Activated T-helper 17 cell treated with anti-CD3 and anti-CD28 coated beads, Interleukin-2, amount 50 U/mL, for 72 hours (primary cell): ENCODE measurements around the gene SELENON. TPM values are rescaled to one million over a fixed set of nuclear protein-coding genes. Genes with fewer than 3 reads are reported as not detected.

Experiments
- ATAC-seq: fragments of 150-1000 bp; cut with Tn5 transposase; replicated peaks from 2 replicates; pipeline ENCODE4 v1.10.0; 2021; ENCODE audit warnings: mild to moderate bottlenecking, moderate library complexity
- H3K27ac Mint-ChIP-seq: one replicate; pipeline ENCODE4 v1.8.0; 2022; ENCODE audit warnings: mixed read lengths
- H3K27me3 Mint-ChIP-seq: one replicate; pipeline ENCODE4 v1.8.0; 2022; ENCODE audit warnings: mixed read lengths
- H3K36me3 Mint-ChIP-seq: one replicate; pipeline ENCODE4 v1.8.0; 2022; ENCODE audit warnings: low read depth, mild to moderate bottlenecking, mixed read lengths
- H3K4me1 Mint-ChIP-seq: one replicate; pipeline ENCODE4 v1.8.0; 2022; ENCODE audit warnings: mixed read lengths
- H3K4me3 Mint-ChIP-seq: one replicate; pipeline ENCODE4 v1.8.0; 2022; ENCODE audit warnings: mild to moderate bottlenecking, mixed read lengths
- H3K9me3 Mint-ChIP-seq: one replicate; pipeline ENCODE4 v1.8.0; 2022; ENCODE audit warnings: mixed read lengths
- total RNA-seq, 2 donors: library from RNA; stranded (reverse); gene quantifications; one replicate each; pipeline ENCODE4 v1.2.3, GENCODE V29; 2022

Gene SELENON
- total RNA-seq, 2 donors from 2014 or later: 10.2 to 13.2 TPM

- Mint-ChIP-seq H3K4me3 (no peak overlapping the region), H3K27me3 (no peaks in the 10 kb centered on the region), H3K27ac (no peak overlapping the region), H3K9me3 (no peaks in the 10 kb centered on the region), H3K4me1 (peaks cover 8% of the 10 kb centered on the region), H3K36me3 (peaks cover 6% of the 10 kb centered on the region)
- no peak for ATAC-seq
Measured at GRCh38 chr1:25807480-25808390, 7.7 kb downstream of the SELENON start.

GRCh38 chr1:25808481-25809244 lies 8.7 kb downstream of the SELENON start:
- Mint-ChIP-seq H3K4me1 (peaks cover 4% of the 10 kb centered on the region), H3K9me3 (no peaks in the 10 kb centered on the region), H3K36me3 (peaks cover 6% of the 10 kb centered on the region), H3K27me3 (no peaks in the 10 kb centered on the region), H3K27ac (no peak overlapping the region), H3K4me3 (no peak overlapping the region)
- no peak for ATAC-seq

GRCh38 chr1:25809283-25809926 lies 9.4 kb downstream of the SELENON start:
- Mint-ChIP-seq H3K36me3 (peaks cover 6% of the 10 kb centered on the region), H3K4me3 (no peak overlapping the region), H3K4me1 (no peaks in the 10 kb centered on the region), H3K27me3 (no peaks in the 10 kb centered on the region), H3K9me3 (no peaks in the 10 kb centered on the region), H3K27ac (no peak overlapping the region)
- no peak for ATAC-seq

GRCh38 chr1:25809929-25810328 lies 9.9 kb downstream of the SELENON start:
- H3K4me3 Mint-ChIP-seq: no peak overlapping the region
- H3K27ac Mint-ChIP-seq: no peak overlapping the region
- H3K27me3 Mint-ChIP-seq: no peaks in the 10 kb centered on the region
- H3K9me3 Mint-ChIP-seq: no peaks in the 10 kb centered on the region
- H3K36me3 Mint-ChIP-seq: peaks cover 6% of the 10 kb centered on the region
- no peak for ATAC-seq
- no peaks in the 10 kb centered on the region for H3K4me1 Mint-ChIP-seq

- Mint-ChIP-seq H3K4me1 (no peaks in the 10 kb centered on the region), H3K27me3 (no peaks in the 10 kb centered on the region), H3K4me3 (no peak overlapping the region), H3K9me3 (no peaks in the 10 kb centered on the region), H3K36me3 (peaks cover 6% of the 10 kb centered on the region), H3K27ac (no peak overlapping the region)
- ATAC-seq: peak; percentile 83
Measured at GRCh38 chr1:25810341-25811299, 10.6 kb downstream of the SELENON start.

GRCh38 chr1:25811384-25812082 lies 11.5 kb downstream of the SELENON start:
- Mint-ChIP-seq H3K4me3 (no peak overlapping the region), H3K36me3 (peaks cover 6% of the 10 kb centered on the region), H3K9me3 (no peaks in the 10 kb centered on the region), H3K27ac (no peak overlapping the region), H3K27me3 (no peaks in the 10 kb centered on the region), H3K4me1 (no peaks in the 10 kb centered on the region)
- ATAC-seq: no peak

GRCh38 chr1:25813071-25813733 lies 13.2 kb downstream of the SELENON start:
- Mint-ChIP-seq H3K4me3 (no peak overlapping the region), H3K27me3 (no peaks in the 10 kb centered on the region)
- ATAC-seq: no peak

GRCh38 chr1:25813734-25814471 lies 13.9 kb downstream of the SELENON start:
- no peaks in the 10 kb centered on the region for H3K9me3 Mint-ChIP-seq
- no peak overlapping the region for H3K4me3 Mint-ChIP-seq
- H3K4me1 Mint-ChIP-seq: peaks cover 6% of the 10 kb centered on the region
- no peaks in the 10 kb centered on the region for H3K27me3 Mint-ChIP-seq
- H3K36me3 Mint-ChIP-seq: peaks cover 6% of the 10 kb centered on the region
- ATAC-seq: peak; percentile 40
- H3K27ac Mint-ChIP-seq: no peak overlapping the region

More at GRCh38 chr1:25813071-25813733, 13.2 kb downstream of the SELENON start:
- no peak overlapping the region for H3K27ac Mint-ChIP-seq
- H3K36me3 Mint-ChIP-seq: peaks cover 6% of the 10 kb centered on the region
- H3K4me1 Mint-ChIP-seq: peaks cover 2% of the 10 kb centered on the region
- no peaks in the 10 kb centered on the region for H3K9me3 Mint-ChIP-seq

- Mint-ChIP-seq H3K4me1 (peaks cover 6% of the 10 kb centered on the region), H3K27ac (peak overlapping the region; percentile 49)
Measured at GRCh38 chr1:25814549-25815087, 14.6 kb downstream of the SELENON start.

GRCh38 chr1:25815208-25816111 lies 15.5 kb downstream of the SELENON start:
- Mint-ChIP-seq H3K4me3 (no peak overlapping the region), H3K36me3 (peaks cover under 1% of the 10 kb centered on the region), H3K27ac (no peak overlapping the region), H3K9me3 (no peaks in the 10 kb centered on the region), H3K4me1 (peaks cover 6% of the 10 kb centered on the region), H3K27me3 (no peaks in the 10 kb centered on the region)
- no peak for ATAC-seq

More at GRCh38 chr1:25814549-25815087, 14.6 kb downstream of the SELENON start:
- peaks cover 4% of the 10 kb centered on the region for H3K36me3 Mint-ChIP-seq
- H3K4me3 Mint-ChIP-seq: no peak overlapping the region
- no peak for ATAC-seq
- H3K27me3 Mint-ChIP-seq: no peaks in the 10 kb centered on the region
- no peaks in the 10 kb centered on the region for H3K9me3 Mint-ChIP-seq

GRCh38 chr1:25816112-25816718 lies 16.2 kb downstream of the SELENON start:
- peaks cover 9% of the 10 kb centered on the region for H3K36me3 Mint-ChIP-seq
- no peak for ATAC-seq
- H3K27ac Mint-ChIP-seq: no peak overlapping the region
- no peak overlapping the region for H3K4me3 Mint-ChIP-seq
- H3K27me3 Mint-ChIP-seq: no peaks in the 10 kb centered on the region
- peaks cover 13% of the 10 kb centered on the region for H3K4me1 Mint-ChIP-seq
- no peaks in the 10 kb centered on the region for H3K9me3 Mint-ChIP-seq
